Measurements from ENCODE around the gene WDR77. TPM values are rescaled to one million over a fixed set of nuclear protein-coding genes. Genes with fewer than 3 reads are reported as not detected.

WDR77 gene
- total RNA-seq, 2 experiments from 2014 or later: 44.6 to 48.4 TPM

DNA sequence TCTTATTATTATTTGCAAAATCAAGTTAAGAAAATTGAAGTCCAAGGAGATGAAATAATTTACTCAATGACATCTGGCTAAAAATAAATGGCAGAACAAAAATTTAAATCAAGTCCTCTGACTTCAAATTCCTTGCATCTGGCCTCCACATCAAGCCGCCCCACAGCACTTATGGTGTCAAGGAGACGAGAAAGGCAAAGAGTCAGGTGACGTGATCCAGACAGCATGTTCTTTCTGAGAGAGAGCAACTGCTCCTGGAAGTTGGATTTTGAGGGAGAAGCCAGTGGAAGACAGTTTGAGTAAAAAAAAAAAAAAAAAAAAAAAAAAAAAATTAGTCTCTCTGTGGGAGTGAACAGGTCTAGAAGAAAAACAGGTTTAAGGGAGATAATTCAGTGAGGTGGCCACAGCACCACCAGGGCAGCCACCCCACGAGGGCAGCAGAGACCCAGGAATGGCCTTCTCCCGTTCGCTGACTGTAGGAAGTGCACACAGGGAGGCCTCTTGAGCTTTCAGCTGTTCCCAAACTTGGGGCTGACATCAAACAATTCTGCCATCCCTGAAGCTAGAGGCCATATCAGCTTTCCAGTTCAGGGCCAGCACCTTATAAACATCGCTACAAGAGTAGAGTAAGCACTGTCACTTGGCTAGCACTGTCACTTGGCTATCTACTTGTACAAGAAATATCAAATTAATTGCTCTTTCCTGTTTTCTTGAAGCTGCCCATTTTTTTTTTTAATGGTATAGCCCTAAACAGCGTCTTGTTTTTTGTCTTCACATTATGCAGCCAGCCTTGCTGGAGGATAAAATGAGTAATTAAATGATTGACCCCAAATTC lies 32.5 kb upstream of the WDR77 start:
- CTCF ChIA-PET: interaction anchor here (0.8 to 3.8 kb wide), 28 partner anchors 9 to 287 kb away, joined by 3 to 34 read pairs (median 5); partner anchors contain the start of genes ADORA3, INKA2 and TMIGD3
- H3K4me1 Mint-ChIP-seq (ENCODE audit: low read depth): peaks cover 25% of the 10 kb centered on the region
- H3K4me3 Mint-ChIP-seq: no peak overlapping the region
- no peak overlapping the region for H3K27ac Mint-ChIP-seq
- peak; percentile 82 for DNase-seq
- peaks cover 10% of the 10 kb centered on the region for H3K36me3 Mint-ChIP-seq
- no peaks in the 10 kb centered on the region for H3K9me3 Mint-ChIP-seq
- POLR2A ChIA-PET: interaction anchor here (0.6 to 0.7 kb wide), 2 partner anchors 256 to 263 kb away, joined by 3 to 4 read pairs; no protein-coding TSS in a partner anchor
- H3K27me3 Mint-ChIP-seq: no peaks in the 10 kb centered on the region
- intact Hi-C loops (cut with micrococcal nuclease): loop anchor here (1.0 kb wide), 1 partner anchor 266 kb away; no protein-coding TSS in a partner anchor

- no peak overlapping the region for H3K4me3 Mint-ChIP-seq
- intact Hi-C loops (cut with micrococcal nuclease): loop anchor here (1.0 kb wide), 1 partner anchor 267 kb away; no protein-coding TSS in a partner anchor
- peaks cover 34% of the 10 kb centered on the region for H3K4me1 Mint-ChIP-seq (ENCODE audit: low read depth)
- H3K27ac Mint-ChIP-seq: no peak overlapping the region
- H3K36me3 Mint-ChIP-seq: peaks cover 10% of the 10 kb centered on the region
- no peaks in the 10 kb centered on the region for H3K27me3 Mint-ChIP-seq
- DNase-seq: no peak
- CTCF ChIA-PET: interaction anchor here (1.0 to 3.8 kb wide), 7 partner anchors 13 to 288 kb away, joined by 3 to 34 read pairs (median 11); no protein-coding TSS in a partner anchor
- POLR2A ChIA-PET: interaction anchor here (0.6 kb wide), 1 partner anchor 135 kb away, joined by 3 read pairs; no protein-coding TSS in a partner anchor
- no peaks in the 10 kb centered on the region for H3K9me3 Mint-ChIP-seq
Observed at GRCh38 chr1:111480674-111481073, 31.6 kb upstream of the WDR77 start.

DNA sequence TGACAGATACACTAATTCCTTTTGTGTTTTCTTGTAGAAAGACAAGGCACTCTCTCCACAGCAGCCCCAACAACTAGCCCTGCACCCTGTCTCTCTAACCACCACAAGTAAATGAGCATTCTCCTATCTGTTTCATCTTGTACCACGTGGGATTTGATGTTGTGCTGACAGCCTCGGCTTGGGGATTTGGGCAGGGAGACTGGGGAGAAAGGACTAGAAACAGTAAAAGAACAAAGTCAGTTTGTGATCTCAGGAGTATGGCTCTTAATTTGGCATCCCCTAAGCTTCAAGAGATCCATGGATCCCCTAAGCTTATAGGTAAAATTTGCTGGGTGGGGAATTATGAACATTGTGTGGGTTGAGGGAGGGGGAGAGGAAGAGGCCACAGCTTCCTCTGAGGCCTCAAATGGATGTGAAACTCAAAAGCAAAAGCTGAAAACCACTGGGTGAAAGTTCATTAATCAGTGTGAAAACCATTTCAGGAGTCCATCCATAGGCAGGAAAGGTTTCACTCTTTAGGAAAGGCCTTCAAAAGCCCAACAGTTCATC lies 27.8 kb upstream of the WDR77 start:
- Mint-ChIP-seq H3K4me3 (peak overlapping the region; percentile 20), H3K27ac (peak overlapping the region; percentile 53), H3K4me1 (ENCODE audit: low read depth) (peaks cover 62% of the 10 kb centered on the region), H3K27me3 (no peaks in the 10 kb centered on the region), H3K9me3 (no peaks in the 10 kb centered on the region), H3K36me3 (peaks cover 16% of the 10 kb centered on the region)
- CTCF ChIA-PET: interaction anchor here (1.2 to 5.3 kb wide), 5 partner anchors 29 to 270 kb away, joined by 3 to 35 read pairs (median 4); partner anchors contain the start of gene WDR77
- intact Hi-C loops (cut with micrococcal nuclease): loop anchor here (1.0 to 10.0 kb wide), 2 partner anchors 19 to 602 kb away; partner anchors contain the start of gene CD53
- peak; percentile 57 for DNase-seq
- POLR2A ChIA-PET: interaction anchor here (1.3 to 3.3 kb wide), 3 partner anchors 19 to 31 kb away, joined by 3 to 18 read pairs (median 6); no protein-coding TSS in a partner anchor

- intact Hi-C loops (cut with micrococcal nuclease): loop anchor here (1.0 to 10.0 kb wide), 2 partner anchors 20 to 601 kb away; partner anchors contain the start of gene CD53
- H3K27me3 Mint-ChIP-seq: no peaks in the 10 kb centered on the region
- ChIA-PET POLR2A (interaction anchor here (0.7 to 3.3 kb wide), 7 partner anchors 20 to 117 kb away, joined by 3 to 18 read pairs (median 4); partner anchors contain the start of gene WDR77), CTCF (interaction anchor here (0.7 to 5.3 kb wide), 7 partner anchors 20 to 279 kb away, joined by 3 to 35 read pairs (median 4); partner anchors contain the start of gene WDR77)
- peak overlapping the region; percentile 20 for H3K4me3 Mint-ChIP-seq
- peak overlapping the region; percentile 62 for H3K27ac Mint-ChIP-seq
- H3K4me1 Mint-ChIP-seq (ENCODE audit: low read depth): peaks cover 58% of the 10 kb centered on the region
- H3K36me3 Mint-ChIP-seq: peaks cover 16% of the 10 kb centered on the region
- DNase-seq: no peak
- H3K9me3 Mint-ChIP-seq: no peaks in the 10 kb centered on the region
Observed at GRCh38 chr1:111476214-111476613, 27.2 kb upstream of the WDR77 start.

DNA sequence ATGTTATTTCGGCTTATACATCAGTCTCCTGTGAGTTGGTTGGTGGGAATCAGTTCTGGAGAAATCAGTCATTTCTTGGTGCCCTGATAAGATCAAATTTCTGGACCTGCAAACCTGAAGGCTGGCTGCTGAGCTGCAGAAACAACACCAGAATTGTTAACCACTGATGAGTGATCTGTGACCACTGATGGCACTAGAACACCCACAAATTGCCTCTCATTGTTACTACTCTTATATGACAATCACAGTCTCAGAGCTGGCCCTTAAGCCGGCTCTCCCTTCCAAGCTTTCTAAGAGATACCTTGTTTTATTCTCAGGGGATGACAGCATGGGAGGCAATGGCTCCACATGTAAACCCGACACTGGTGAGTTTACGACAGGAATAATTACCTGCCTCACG lies 26.6 kb upstream of the WDR77 start:
- H3K4me1 Mint-ChIP-seq (ENCODE audit: low read depth): peaks cover 58% of the 10 kb centered on the region
- intact Hi-C loops (cut with micrococcal nuclease): loop anchor here (1.0 to 10.0 kb wide), 3 partner anchors 21 to 601 kb away; partner anchors contain the start of gene CD53
- H3K27ac Mint-ChIP-seq: peak overlapping the region; percentile 62
- H3K9me3 Mint-ChIP-seq: no peaks in the 10 kb centered on the region
- H3K36me3 Mint-ChIP-seq: peaks cover 16% of the 10 kb centered on the region
- DNase-seq: peak; percentile 71
- no peaks in the 10 kb centered on the region for H3K27me3 Mint-ChIP-seq
- ChIA-PET CTCF (interaction anchor here (0.7 to 5.3 kb wide), 8 partner anchors 20 to 279 kb away, joined by 3 to 35 read pairs (median 4); partner anchors contain the start of gene WDR77), POLR2A (interaction anchor here (0.7 to 3.3 kb wide), 6 partner anchors 21 to 117 kb away, joined by 3 to 18 read pairs (median 4); partner anchors contain the start of gene WDR77)
- peak overlapping the region; percentile 20 for H3K4me3 Mint-ChIP-seq

- H3K4me1 Mint-ChIP-seq (ENCODE audit: low read depth): peaks cover 58% of the 10 kb centered on the region
- peak overlapping the region; percentile 78 for H3K4me3 Mint-ChIP-seq
- peak overlapping the region; percentile 88 for H3K27ac Mint-ChIP-seq
- no peaks in the 10 kb centered on the region for H3K27me3 Mint-ChIP-seq
- peaks cover 16% of the 10 kb centered on the region for H3K36me3 Mint-ChIP-seq
- DNase-seq: no peak
- intact Hi-C loops (cut with micrococcal nuclease): loop anchor here (10.0 kb wide), 1 partner anchor 600 kb away; the partner anchor contains the start of gene CD53
- no peaks in the 10 kb centered on the region for H3K9me3 Mint-ChIP-seq
- CTCF ChIA-PET: interaction anchor here (1.0 to 5.3 kb wide), 5 partner anchors 34 to 280 kb away, joined by 4 to 35 read pairs (median 5); no protein-coding TSS in a partner anchor
- POLR2A ChIA-PET: interaction anchor here (3.3 kb wide), 1 partner anchor 34 kb away, joined by 18 read pairs; no protein-coding TSS in a partner anchor
Observed at GRCh38 chr1:111474521-111474920, 25.5 kb upstream of the WDR77 start.

DNA sequence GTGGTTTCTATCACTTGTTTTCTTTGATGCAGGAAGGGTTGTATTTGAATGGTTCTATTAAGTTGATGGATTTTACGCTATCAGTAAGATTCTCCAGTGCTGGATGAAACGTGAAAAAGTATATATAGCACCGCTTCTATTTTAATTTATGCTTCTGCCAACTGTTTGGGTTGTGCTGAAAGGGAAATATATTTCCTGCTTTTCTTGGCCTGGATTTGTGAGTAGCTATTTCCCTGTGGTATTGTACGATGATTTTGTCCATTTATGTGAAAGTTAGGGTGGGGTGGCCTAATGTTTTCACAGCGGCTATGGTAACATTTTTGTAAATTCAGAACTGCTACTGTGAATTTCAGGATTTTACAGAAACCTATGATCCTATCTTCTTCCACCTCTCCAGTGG lies 25.1 kb upstream of the WDR77 start:
- POLR2A ChIA-PET: no interaction called here
- peak overlapping the region; percentile 78 for H3K4me3 Mint-ChIP-seq
- CTCF ChIA-PET: interaction anchor here (1.0 to 2.4 kb wide), 4 partner anchors 34 to 281 kb away, joined by 4 to 14 read pairs (median 4); no protein-coding TSS in a partner anchor
- peaks cover 58% of the 10 kb centered on the region for H3K4me1 Mint-ChIP-seq (ENCODE audit: low read depth)
- no peaks in the 10 kb centered on the region for H3K9me3 Mint-ChIP-seq
- intact Hi-C loops (cut with micrococcal nuclease): loop anchor here (10.0 kb wide), 1 partner anchor 599 kb away; the partner anchor contains the start of gene CD53
- no peak for DNase-seq
- peaks cover 16% of the 10 kb centered on the region for H3K36me3 Mint-ChIP-seq
- no peaks in the 10 kb centered on the region for H3K27me3 Mint-ChIP-seq
- peak overlapping the region; percentile 88 for H3K27ac Mint-ChIP-seq

DNA sequence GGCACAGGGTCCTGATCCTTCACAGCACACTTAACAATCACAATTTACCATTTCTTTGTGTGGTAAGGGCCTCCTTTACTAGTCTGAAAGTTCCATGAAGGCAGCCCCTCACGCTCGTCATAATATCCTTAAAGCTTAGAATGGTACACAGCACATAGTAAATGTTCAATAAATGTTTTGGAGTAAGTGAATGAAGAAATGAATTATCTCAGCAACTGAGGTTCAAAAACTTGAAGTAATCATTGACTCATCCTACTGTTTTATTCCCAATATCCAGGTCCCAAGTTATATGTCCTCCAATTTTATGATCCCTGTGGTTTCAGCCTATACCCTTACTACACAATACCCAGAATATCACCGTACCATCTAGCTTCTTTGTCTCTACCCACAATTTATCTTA lies 22.5 kb upstream of the WDR77 start:
- POLR2A ChIA-PET: interaction anchor here (1.2 kb wide), 1 partner anchor 55 kb away, joined by 3 read pairs; no protein-coding TSS in a partner anchor
- Mint-ChIP-seq H3K36me3 (peaks cover 7% of the 10 kb centered on the region), H3K27me3 (no peaks in the 10 kb centered on the region), H3K4me3 (no peak overlapping the region), H3K9me3 (no peaks in the 10 kb centered on the region), H3K27ac (no peak overlapping the region), H3K4me1 (ENCODE audit: low read depth) (peaks cover 37% of the 10 kb centered on the region)
- DNase-seq: no peak
- intact Hi-C loops (cut with micrococcal nuclease): loop anchor here (1.0 to 10.0 kb wide), 4 partner anchors 16 to 597 kb away; partner anchors contain the start of genes ATP5PB, CD53 and WDR77
- CTCF ChIA-PET: interaction anchor here (1.1 to 2.6 kb wide), 3 partner anchors 36 to 284 kb away, joined by 5 to 10 read pairs (median 5); no protein-coding TSS in a partner anchor

GRCh38 chr1:111471012-111471411 lies 22.0 kb upstream of the WDR77 start:
- intact Hi-C loops (cut with micrococcal nuclease): loop anchor here (1.0 to 10.0 kb wide), 4 partner anchors 16 to 596 kb away; partner anchors contain the start of genes ATP5PB, CD53 and WDR77
- no peak overlapping the region for H3K27ac Mint-ChIP-seq
- DNase-seq: peak; percentile 85
- H3K27me3 Mint-ChIP-seq: no peaks in the 10 kb centered on the region
- H3K36me3 Mint-ChIP-seq: peaks cover 7% of the 10 kb centered on the region
- H3K4me3 Mint-ChIP-seq: no peak overlapping the region
- peaks cover 31% of the 10 kb centered on the region for H3K4me1 Mint-ChIP-seq (ENCODE audit: low read depth)
- ChIA-PET CTCF (interaction anchor here (1.1 to 2.6 kb wide), 3 partner anchors 37 to 284 kb away, joined by 5 to 10 read pairs (median 5); no protein-coding TSS in a partner anchor), POLR2A (no interaction called here)
- H3K9me3 Mint-ChIP-seq: no peaks in the 10 kb centered on the region

DNA sequence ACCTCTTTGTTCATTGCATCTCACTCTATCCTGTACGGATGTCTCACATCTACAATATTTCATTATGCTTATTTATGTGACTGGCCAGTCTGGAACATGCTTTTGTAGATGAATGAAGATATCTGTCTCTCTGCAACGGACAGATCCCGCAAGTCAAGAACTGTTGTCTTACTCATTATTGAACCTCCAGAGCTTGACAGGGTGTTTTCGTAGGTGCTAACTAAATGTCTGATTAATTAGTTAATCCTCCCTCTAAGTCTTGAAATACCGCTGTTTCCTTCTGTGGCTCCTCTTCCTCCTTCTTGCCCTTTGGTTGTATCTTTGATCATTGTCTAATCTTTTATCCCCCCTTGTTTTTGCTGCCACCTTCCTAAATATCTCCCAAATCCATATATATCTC lies 21.5 kb upstream of the WDR77 start:
- intact Hi-C loops (cut with micrococcal nuclease): loop anchor here (10.0 kb wide), 1 partner anchor 596 kb away; the partner anchor contains the start of gene CD53
- CTCF ChIA-PET: interaction anchor here (1.6 to 2.6 kb wide), 2 partner anchors 37 to 284 kb away, joined by 5 to 10 read pairs; no protein-coding TSS in a partner anchor
- H3K36me3 Mint-ChIP-seq: peaks cover 7% of the 10 kb centered on the region

GRCh38 chr1:111469539-111469938 lies 20.5 kb upstream of the WDR77 start:
- Mint-ChIP-seq H3K27ac (no peak overlapping the region), H3K4me1 (ENCODE audit: low read depth) (peaks cover 17% of the 10 kb centered on the region), H3K9me3 (no peaks in the 10 kb centered on the region), H3K4me3 (no peak overlapping the region), H3K36me3 (peaks cover 7% of the 10 kb centered on the region), H3K27me3 (no peaks in the 10 kb centered on the region)
- ChIA-PET POLR2A (no interaction called here), CTCF (interaction anchor here (0.9 to 2.1 kb wide), 2 partner anchors 16 to 274 kb away, joined by 3 to 5 read pairs; no protein-coding TSS in a partner anchor)
- intact Hi-C loops (cut with micrococcal nuclease): no loop called here
- no peak for DNase-seq

More for the DNA sequence above, 21.5 kb upstream of the WDR77 start:
- Mint-ChIP-seq H3K27ac (no peak overlapping the region), H3K4me3 (no peak overlapping the region), H3K4me1 (ENCODE audit: low read depth) (peaks cover 27% of the 10 kb centered on the region), H3K9me3 (no peaks in the 10 kb centered on the region), H3K27me3 (no peaks in the 10 kb centered on the region)
- no peak for DNase-seq
- POLR2A ChIA-PET: no interaction called here
